Measurements from ENCODE around the gene RPS6KC1. TPM values are rescaled to one million over a fixed set of nuclear protein-coding genes. Genes with fewer than 3 reads are reported as not detected.
"Not testable (repeated sequence)": the region's sequence is repeated elsewhere in the genome, so short reads cannot be mapped to it uniquely, and the experiment has no call there.

RPS6KC1 gene
- total RNA-seq, 1 donor from 2014 or later: 16.8 TPM

DNA sequence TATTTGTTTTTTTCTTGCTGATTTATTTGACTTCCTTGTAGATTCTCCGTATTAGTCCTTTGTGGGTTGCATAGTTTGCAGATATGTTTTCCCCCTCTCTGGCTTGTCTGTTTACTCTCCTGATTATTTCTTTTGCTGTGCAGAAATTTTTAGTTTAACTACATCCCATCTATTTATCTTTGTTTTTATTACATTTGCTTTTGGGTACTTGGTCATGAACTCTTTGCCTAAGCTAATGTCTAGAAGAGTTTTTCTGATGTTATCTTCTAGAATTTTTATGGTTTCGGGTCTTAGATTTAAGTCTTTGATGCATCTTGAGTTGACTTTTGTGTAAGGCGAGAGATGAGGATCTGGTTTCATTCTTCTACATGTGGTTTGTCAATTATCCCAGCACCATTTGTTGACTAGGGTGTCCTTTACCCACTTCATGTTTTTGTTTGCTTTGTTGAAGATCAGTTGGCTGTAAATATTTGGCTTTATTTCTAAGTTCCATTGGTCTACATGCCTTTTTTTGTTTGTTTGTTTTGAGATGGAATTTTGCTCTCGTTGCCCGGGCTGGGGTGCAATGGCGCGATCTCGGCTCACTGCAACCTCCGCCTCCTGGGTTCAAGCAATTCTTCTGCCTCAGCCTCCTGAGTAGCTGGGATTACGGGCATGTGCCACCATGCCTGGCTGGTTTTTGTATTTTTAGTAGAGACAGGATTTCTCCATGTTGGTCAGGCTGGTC, 145.4 kb downstream of the RPS6KC1 start:
- intact Hi-C loops (cut with micrococcal nuclease): not testable (repeated sequence)

DNA sequence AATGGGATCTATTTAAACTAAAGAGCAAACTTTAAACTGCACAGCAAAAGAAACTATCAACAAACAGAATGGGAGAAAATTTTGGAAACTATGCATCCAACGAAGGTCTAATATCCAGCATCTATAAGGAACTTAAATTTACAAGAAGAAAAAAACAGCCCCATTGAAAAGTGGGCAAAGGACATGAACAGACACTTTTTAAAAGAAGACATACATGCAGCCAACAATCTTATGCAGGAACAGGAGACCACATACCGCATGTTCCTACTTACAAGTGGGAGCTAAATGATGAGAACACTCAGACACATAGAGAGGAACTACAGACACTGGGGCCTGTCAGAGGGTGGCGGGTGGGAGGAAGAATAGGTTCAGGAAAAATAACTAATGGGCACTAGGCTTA, 149.6 kb downstream of the RPS6KC1 start:
- intact Hi-C loops (cut with micrococcal nuclease): no loop called here

DNA sequence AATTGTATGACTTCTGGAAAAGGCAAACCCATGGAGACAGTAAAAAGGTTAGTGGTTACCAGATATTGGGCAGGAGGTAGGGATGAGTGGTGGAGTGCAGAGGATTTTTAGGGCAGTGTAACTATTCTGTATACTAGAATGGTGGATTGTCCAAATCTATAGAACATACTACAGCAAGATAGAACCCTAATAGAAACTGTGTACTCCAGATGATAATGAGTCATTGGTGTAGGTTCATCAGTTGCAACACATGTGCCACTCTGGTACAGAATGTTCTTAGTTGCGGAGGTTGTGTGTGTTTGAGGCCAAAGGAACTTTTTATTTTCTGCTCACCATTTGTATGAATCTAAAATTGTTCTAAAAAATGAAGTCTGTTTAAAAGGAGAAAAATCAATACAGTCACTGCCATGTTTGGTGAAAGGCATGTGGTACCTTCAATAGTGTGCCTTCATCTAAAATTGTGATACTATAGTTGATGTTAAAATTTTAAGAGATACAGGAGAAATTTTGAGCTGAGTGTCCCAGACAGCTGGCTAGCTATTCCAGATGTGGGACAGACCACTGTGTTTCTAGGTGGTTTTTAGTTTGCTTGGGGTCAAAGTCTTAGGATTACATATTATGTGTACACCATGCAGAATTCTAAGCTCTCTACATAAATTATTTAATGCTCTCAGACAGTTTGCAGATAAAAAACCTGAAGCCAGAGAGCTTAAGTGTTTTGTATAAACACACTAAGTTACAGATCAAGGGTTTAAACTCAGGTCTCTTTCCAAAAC, 150.5 kb downstream of the RPS6KC1 start:
- intact Hi-C loops (cut with micrococcal nuclease): no loop called here

DNA sequence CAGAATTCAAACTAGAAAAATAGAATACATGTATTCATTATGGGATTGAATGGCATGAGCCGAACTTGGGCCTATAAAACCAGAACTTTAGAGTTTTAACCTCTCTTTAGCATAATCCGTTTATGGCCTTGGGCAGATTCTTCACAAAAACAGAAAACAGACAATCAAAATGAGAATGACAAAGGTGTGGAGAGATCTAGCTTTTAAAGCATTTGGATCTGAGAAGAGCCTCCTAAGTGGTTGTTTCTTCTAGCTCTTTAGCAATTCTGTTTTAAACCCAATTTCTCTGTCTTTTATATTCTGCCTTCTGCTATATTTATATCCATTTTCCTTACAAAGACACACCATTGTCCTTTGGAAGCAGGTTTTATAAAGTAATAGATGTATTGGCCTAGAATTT, 160.2 kb downstream of the RPS6KC1 start:
- intact Hi-C loops (cut with micrococcal nuclease): no loop called here

DNA sequence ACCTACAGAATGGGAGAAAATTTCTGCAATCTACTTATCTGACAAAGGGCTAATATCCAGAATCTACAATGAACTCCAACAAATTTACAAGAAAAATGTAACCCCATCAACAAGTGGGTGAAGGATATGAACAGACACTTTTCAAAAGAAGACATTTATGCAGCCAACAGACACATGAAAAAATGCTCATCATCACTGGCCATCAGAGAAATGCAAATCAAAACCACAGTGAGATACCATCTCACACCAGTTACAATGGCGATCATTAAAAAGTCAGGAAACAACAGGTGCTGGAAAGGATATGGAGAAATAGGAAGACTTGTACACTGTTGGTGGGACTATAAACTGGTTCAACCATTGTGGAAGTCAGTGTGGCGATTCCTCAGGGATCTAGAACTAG, 168.0 kb downstream of the RPS6KC1 start:
- intact Hi-C loops (cut with micrococcal nuclease): not testable (repeated sequence)

DNA sequence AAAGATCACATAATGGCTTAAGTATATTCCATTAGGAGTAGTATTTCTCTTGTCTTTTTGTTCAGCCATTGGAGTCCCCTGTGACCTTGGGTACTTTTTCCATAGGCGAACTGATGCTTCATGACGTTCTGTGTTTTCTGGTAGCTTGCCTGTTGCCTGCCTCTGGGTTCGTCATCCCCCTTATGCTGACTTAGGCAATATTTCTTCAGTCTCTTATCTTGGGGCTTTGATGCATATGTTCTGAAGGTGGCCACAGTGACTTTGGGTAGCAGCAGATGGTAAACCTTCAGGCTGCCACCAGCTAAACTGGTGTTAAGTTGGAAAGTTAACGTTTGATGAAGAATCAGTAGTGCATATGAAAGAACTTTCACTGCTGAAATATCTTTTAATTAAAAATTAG, 170.2 kb downstream of the RPS6KC1 start:
- intact Hi-C loops (cut with micrococcal nuclease): no loop called here

DNA sequence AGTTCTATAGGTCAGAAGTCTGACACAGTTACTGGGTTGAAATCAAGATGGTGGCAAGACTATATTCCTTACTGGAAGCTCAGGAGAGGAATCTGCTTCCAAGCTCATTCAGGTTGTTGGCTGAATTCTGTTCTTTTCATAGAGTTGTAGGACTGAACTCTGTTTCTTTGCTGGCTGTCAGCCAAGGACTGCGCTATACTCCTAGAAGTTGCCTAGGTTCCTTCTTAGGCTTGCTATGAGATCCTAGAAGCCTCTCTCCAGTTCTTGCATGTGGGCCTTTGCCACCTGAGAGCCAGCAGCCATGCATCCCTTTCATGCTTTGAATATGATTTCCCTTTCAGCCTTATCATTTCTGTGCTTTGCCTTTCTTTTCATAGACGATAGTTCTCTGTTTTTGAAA, 176.4 kb downstream of the RPS6KC1 start:
- intact Hi-C loops (cut with micrococcal nuclease): no loop called here

DNA sequence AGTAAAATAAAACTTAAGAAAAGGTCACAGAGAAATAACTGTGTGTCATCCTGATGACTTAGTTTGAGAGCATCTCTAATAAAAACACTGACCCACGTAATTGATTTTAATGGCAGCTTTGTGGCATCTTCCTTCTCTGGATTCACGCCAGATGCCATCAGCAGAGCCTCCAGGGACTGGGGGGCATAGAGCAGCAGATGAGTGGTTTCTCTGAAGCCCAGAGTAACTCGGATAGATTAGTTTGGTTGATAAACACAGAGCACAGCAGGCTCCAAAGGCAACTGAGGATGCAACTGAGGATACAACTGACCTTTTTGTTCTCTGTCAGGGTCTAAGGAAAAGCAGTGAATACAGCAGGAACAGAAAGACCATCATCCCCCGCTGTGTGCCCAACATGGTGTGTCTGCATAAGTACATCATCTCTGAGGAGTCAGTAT, 180.8 kb downstream of the RPS6KC1 start:
- intact Hi-C loops (cut with micrococcal nuclease): no loop called here

DNA sequence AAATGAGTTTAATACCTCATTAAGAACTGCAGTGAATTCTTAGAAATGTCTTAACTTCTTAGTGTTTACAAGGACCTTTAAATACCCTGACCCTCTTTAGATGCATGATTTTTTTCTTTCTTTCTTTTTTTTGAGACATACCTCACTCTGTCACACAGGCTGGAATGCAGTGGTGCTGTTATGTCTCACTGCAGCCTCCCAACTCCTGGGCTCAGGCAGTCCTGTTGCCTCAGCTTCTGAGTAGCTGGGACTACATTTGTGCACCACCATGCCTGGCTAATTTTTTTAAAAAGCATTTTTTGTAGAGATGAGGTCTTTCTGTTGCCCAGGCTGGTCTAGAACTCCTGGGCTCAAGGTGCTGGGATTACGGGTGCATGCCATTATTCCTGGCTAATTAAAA, 191.8 kb downstream of the RPS6KC1 start:
- intact Hi-C loops (cut with micrococcal nuclease): loop anchor here (10.0 kb wide), 1 partner anchor 118 kb away; no protein-coding TSS in a partner anchor

DNA sequence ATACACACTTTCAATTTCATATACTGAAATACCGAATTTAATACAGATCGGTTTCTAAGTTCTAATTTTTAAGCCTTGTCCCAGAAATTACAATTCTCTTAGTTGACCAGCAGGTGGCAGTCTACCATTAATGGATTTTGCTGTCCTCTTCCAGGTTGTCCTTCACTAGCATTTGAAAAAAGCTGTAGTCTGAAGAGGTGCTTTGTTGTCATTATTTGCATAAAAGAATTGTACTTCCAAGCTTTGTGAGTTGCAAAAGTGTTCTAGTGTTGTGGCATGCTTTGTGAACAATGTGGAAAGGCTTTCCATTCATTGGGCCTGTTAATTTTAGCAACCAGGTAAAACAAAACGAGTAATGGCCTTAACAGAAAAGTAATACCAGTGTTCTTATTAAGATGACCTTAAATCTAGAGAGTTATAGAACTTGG, 193.6 kb downstream of the RPS6KC1 start:
- intact Hi-C loops (cut with micrococcal nuclease): loop anchor here (1.0 to 10.0 kb wide), 3 partner anchors 120 to 1085 kb away; no protein-coding TSS in a partner anchor

DNA sequence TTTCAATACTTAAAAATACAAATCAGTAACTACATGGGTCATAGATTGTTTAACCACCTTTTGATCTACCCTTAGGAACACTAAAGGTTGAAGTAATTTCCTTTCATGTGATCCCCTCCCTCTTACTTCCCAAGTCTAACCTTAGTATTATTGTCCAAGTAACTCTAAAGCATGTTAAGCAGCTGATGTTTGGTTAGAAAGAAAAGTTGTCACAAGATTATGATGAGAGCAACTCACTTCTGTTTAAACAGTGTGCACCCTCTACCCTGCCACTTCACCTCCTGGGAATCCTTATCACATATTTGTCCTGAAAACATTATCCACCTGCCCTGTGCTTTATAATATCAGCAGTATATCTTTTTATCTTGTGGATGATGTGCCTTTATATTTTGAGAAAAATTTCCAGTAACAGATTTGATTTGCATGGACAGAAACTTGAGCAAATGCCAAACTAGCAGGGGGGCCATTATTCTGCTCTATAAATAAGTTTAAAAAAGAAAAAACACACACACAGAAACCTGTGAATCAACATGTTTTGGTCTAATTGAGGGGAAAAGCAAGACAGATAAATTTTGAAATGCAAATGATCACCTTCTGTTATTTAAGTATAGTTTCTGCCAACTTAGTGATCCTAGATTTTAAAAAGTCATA, 194.3 kb downstream of the RPS6KC1 start:
- intact Hi-C loops (cut with micrococcal nuclease): loop anchor here (10.0 kb wide), 1 partner anchor 121 kb away; no protein-coding TSS in a partner anchor

DNA sequence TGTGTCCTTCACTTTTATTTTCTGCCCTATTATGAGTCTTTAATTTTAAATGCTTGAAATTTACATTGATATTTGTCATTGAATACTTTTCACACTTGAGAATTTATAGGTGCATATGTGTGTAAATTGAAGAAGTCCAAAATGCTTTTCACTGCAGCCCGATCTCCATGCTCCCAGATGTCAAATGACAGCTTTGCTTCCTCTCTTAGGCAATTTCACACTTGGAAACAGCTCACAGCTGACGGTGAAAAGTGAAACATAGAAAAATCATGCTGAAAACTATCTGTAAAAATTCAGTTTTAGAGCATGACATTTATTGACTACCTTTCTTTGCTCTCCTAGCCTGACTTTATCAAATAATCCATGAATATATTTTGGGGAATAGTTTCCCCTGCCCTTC, 196.0 kb downstream of the RPS6KC1 start:
- intact Hi-C loops (cut with micrococcal nuclease): loop anchor here (10.0 kb wide), 1 partner anchor 122 kb away; no protein-coding TSS in a partner anchor

DNA sequence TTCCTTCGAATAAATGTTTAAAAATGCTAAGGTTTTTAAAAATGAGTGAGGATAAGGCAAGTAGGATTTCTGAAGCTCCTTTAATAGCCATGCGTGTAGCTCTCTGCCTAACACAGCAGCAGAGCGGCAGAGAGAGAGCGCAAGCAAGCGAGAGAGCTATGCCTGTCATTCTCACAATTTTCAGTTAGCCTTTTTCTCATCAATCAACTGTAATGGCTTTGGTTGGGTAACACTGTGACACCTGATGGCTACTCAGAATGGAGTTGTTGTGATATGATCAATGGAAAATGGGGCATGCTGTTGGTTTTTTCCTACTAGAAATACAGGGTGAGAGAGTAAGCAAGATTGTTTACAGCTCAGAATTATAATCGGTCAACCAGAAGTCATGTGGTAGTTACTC, 198.4 kb downstream of the RPS6KC1 start:
- intact Hi-C loops (cut with micrococcal nuclease): loop anchor here (10.0 kb wide), 1 partner anchor 125 kb away; no protein-coding TSS in a partner anchor

DNA sequence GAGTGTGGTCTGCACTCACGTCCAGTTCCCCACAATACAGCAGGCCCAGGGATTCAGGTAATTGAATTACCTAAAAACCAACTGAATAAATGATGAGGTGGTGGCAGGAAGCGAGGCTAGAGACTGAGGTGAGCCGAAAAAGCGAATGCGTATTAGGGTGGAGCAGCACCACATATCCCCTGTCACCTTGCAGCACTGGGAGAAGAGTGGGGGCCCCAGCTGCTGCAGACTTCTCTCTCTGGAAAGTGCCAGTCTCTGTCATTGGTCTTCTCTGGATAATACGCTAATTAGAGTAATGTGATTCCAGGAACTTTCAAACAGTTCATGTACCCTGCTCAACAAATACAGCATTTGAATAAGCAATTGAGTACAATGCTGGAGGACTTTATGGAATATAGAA, 199.0 kb downstream of the RPS6KC1 start:
- intact Hi-C loops (cut with micrococcal nuclease): no loop called here

DNA sequence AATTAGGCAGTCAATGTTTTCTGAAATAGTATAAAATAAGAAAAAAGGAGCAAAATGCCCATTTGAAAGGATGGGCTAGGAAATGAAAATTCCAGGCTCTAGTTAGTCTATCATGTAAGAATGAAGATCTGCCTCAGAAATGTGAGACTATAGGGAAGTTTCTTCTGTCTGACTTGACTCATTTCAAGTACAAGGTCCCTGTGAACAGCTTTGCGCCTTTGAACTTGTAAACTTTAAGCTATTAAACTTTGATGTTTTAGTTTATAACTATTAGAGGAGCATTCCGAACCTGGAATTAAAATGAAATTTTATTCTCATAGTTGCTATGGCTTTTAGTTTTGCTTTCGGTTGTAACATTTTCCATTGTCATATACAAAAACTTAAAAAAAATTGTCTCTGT, 199.4 kb downstream of the RPS6KC1 start:
- intact Hi-C loops (cut with micrococcal nuclease): no loop called here

DNA sequence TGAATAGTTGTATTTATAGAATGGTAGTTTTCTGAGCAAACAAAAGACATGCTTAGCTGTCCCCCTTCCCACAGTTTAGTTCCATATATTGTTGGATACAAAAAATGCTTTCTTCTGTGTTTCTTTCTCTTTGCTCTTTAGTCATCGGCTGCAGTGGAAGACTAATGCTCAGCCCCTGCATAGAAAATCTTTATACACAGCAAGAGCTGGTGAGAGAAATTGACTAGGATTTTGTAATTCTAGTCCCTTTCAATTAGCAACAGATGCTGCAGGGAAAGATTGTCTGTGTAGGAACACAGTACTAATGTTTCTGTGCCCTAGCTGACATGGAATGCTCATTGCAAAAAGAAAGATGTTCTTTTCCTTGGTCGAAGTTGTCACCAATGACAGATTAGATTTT, 200.9 kb downstream of the RPS6KC1 start:
- intact Hi-C loops (cut with micrococcal nuclease): no loop called here

DNA sequence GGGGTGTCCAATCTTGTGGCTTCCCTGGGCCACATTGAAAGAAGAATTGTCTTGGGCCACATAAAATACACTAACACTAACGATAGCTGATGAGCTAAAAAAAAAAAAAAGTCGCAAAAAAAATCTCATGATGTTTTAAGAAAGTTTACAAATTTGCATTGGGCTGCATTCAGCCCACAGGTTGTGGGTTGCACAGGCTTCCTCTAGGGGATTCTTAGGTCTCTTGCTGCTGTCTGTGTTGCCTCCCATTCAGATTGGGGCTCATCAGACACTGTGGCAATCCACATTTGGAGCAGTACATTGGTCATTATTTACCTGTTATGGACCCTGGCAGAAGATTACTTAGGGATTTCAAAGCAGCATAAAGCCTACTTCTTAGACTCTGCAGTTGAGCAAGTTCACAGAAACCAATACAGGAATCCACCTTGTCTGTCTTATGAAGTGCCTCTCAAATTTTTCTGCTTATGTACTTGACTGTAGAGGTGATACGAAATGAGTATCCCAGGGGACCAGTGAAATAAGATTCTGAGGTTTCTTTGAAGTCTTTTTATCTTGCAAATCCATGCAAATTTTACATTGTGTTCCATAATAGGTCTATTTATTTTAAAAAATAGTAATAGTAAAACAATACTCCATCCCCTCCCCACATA, 205.5 kb downstream of the RPS6KC1 start:
- intact Hi-C loops (cut with micrococcal nuclease): no loop called here

DNA sequence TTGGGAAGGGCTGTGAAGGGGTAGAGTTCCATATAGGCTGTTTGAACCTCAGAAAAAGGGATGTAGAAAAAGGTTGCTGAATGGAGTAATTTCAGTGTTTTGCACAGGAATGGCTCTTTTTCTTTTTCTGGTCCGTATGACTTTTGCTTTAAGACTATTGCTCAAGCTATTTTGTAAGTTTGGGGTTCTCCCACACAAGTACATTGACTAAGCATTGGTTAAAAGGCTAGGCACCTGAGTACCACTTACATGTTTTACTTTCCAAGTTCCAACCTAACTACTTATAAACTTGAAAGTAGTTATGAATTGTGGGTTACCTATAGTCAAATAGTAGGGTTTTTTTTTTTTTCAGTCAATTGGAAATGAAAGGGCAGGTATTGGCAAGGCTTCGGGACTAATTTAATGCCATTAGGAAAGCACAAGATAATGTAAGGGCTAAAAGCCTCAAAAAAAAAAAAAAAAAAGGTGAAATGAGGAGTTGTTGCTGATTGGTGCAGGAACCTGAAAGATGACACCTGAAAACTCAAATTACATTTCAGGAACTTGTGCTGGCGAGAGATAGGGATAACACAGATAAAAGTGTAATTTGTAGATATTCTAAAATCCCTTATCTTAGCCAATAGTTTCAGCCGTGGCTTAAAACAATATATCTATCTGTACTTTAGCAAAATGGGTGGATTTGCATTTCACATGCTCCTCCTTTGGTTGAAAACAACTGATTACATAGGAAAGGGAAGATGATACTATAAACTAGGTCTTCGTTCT, 209.5 kb downstream of the RPS6KC1 start:
- intact Hi-C loops (cut with micrococcal nuclease): no loop called here

DNA sequence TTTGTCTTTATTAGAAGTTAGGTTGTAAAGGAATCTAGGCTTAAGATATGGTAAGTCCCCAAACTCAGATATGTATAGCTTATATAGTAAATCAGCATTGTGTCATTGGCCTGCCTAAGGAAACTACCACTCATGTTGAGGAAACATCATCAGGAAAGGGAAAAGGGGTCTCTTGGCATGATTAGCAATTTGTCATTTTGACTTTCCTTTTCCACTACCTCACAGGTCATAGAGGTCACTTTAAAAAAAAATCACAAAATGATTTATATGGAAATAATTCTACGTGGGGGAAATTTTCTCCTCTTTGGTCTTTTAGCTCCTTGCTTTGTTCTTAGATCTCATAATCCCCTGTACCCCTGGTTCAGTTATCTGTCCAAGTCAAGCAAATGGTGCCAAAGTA, 213.5 kb downstream of the RPS6KC1 start:
- intact Hi-C loops (cut with micrococcal nuclease): no loop called here

DNA sequence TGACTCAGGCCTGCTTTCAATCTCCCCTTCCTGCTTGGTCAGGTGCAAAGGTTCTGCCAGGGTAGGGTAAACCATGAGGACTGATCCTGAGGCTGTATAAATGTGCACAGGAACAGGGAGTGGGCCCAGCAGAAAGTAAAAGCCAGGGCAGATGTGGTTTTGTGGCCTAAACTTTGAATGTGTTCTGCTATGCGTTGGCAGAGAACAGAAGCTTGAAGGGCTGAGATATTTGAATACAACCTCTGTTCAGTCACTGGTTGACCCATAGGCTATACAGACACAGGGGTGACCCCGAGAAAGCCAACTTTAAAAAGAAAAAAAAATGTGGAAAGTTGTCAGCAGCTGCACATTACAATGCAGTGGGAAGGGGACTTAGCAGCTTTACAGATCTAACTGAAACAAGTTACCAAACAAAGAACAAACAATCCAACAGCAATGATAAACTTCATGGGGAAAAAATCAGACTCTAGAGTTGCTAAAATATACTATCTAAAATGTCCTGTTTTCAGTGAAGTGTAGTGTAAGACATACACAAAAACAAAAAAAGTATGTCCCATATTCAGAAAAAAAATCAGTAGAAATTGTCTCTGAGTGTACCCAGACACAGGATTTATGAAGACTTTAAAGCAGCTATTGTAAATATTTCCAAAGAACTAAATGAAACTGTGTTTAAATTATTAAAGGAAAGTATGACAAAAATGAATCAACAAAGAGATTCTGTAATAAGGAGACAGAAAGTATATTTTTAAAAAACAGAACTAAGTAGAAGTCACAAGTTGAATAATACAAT, 216.1 kb downstream of the RPS6KC1 start:
- intact Hi-C loops (cut with micrococcal nuclease): no loop called here

Data from T-helper 1 cell treated with Interleukin-12 subunit alpha and Interleukin-12 subunit beta and Interleukin-4 antibody, amounts not matched to agents 30 ng/mL and 1 ng/mL, for 36 hours (primary cell).